DND-41 (cell line): Measurements from ENCODE around the gene SCYL2.

Experiments
- EZH2 ChIP-seq: IDR thresholded peaks from 3 replicates; pipeline ENCODE4 v1.6.1; 2012; ENCODE audit warnings: borderline replicate concordance, low read depth, mild to moderate bottlenecking, moderate library complexity, low read length, inconsistent platforms; ENCODE audit not compliant: severe bottlenecking
- TF ChIP-seq, protein P1 (sequence below): IDR thresholded peaks from 2 replicates; pipeline ENCODE4 v1.5.1; 2012; ENCODE audit warnings: borderline replicate concordance, low read length, moderate library complexity, mild to moderate bottlenecking; ENCODE audit not compliant: poor library complexity, severe bottlenecking; ENCODE audit errors: extremely low read depth

DNA sequence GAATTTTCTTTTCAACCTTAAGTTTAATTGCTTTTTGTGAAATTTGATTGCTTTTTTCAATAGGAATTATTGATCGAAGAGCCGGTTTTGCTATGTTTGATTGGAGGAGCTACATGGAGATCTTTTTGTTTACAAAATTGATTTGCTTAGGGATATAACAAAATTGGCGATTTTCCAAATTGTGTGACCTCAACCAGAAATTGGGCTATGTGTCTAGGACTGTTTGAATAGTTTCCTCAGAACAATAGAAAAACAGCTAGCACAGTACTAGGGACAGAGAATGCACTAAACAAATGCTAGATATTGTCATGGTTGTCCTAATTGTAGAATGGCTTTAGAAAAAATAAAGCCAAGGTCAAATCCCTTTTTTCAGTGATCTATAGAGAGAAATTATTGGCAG, 92.3 kb downstream of the SCYL2 start:
- no peak for TF ChIP-seq EZH2
- TF ChIP-seq, protein P1, sequence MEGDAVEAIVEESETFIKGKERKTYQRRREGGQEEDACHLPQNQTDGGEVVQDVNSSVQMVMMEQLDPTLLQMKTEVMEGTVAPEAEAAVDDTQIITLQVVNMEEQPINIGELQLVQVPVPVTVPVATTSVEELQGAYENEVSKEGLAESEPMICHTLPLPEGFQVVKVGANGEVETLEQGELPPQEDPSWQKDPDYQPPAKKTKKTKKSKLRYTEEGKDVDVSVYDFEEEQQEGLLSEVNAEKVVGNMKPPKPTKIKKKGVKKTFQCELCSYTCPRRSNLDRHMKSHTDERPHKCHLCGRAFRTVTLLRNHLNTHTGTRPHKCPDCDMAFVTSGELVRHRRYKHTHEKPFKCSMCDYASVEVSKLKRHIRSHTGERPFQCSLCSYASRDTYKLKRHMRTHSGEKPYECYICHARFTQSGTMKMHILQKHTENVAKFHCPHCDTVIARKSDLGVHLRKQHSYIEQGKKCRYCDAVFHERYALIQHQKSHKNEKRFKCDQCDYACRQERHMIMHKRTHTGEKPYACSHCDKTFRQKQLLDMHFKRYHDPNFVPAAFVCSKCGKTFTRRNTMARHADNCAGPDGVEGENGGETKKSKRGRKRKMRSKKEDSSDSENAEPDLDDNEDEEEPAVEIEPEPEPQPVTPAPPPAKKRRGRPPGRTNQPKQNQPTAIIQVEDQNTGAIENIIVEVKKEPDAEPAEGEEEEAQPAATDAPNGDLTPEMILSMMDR, result no peak
